GM10266 (cell line): ENCODE results near the gene MRS2.
"Not testable (repeated sequence)": the region's sequence is repeated elsewhere in the genome, so short reads cannot be mapped to it uniquely, and the experiment has no call there.

Source experiments
- DNase-seq: peaks from one replicate; pipeline ENCODE4 v3.0.0; 2012; ENCODE audit errors: extremely low spot score
- TF ChIP-seq, protein P1 (sequence below): IDR thresholded peaks from 2 replicates; pipeline ENCODE4 v1.5.1; 2012; ENCODE audit warnings: mild to moderate bottlenecking, low read depth; ENCODE audit not compliant: control insufficient read depth, insufficient read depth; ENCODE audit errors: missing control alignments

Gene MRS2

DNA sequence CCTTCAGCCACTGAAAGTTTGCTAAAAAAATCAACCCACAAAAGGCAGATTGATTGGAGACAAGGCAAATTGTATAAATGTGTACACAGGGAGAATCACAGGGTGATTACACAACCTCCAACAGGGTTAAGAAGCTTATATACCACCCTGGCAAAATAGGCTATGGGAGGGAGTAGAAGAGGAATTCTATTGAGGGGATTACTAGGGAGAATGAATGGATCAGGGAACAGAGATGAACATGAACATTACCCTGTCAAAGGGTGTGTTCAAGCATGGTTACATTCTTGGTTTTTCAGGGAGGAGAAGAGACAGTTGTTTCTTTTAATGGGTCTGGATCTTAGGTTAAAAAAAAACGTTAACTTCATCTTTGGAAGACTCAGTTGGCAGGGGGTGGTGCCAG is 5.1 kb upstream of the MRS2 start:
- DNase-seq, result no peak

DNA sequence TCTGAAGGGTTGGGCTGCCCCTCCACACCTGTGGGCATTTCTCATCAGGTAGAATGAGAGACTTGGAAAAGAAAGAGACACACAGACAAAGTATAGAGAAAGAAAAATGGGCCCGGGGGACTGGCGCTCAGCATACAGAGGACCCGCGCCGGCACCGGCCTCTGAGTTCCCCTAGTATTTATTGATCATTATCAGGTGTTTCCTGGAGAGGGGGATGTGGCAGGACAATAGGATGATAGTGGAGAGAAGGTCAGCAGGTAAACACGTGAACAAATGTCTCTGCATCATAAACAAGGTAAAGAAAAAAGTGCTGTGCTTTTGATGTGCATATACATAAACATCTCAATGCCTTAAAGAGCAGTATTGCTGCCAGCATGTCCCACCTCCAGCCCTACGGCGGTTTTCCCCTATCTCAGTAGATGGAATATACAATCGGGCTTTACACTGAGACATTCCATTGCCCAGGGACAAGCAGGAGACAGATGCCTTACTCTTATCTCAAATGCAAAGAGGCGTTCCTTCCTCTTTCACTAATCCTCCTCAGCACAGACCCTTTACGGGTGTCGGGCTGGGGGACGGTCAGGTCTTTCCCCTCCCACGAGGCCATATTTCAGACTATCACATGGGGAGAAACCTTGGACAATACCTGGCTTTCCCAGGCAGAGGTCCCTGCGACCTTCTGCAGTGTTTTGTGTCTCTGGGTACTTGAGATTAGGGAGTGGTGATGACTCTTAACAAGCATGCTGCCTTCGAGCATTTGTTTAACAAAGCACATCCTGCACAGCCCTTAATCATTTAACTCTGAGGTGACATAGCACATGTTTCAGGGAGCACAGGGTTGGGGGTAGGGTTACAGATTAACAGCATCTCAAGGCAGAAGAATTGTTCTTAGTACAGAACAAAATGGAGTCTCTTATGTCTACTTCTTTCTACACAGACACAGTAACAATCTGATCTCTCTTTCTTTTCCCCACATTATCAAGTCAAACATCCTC is 2.4 kb upstream of the MRS2 start:
- DNase-seq, result not testable (repeated sequence)

More for the DNA sequence above, 5.1 kb upstream of the MRS2 start:
- TF ChIP-seq, protein P1, sequence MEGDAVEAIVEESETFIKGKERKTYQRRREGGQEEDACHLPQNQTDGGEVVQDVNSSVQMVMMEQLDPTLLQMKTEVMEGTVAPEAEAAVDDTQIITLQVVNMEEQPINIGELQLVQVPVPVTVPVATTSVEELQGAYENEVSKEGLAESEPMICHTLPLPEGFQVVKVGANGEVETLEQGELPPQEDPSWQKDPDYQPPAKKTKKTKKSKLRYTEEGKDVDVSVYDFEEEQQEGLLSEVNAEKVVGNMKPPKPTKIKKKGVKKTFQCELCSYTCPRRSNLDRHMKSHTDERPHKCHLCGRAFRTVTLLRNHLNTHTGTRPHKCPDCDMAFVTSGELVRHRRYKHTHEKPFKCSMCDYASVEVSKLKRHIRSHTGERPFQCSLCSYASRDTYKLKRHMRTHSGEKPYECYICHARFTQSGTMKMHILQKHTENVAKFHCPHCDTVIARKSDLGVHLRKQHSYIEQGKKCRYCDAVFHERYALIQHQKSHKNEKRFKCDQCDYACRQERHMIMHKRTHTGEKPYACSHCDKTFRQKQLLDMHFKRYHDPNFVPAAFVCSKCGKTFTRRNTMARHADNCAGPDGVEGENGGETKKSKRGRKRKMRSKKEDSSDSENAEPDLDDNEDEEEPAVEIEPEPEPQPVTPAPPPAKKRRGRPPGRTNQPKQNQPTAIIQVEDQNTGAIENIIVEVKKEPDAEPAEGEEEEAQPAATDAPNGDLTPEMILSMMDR, result no peak

DNA sequence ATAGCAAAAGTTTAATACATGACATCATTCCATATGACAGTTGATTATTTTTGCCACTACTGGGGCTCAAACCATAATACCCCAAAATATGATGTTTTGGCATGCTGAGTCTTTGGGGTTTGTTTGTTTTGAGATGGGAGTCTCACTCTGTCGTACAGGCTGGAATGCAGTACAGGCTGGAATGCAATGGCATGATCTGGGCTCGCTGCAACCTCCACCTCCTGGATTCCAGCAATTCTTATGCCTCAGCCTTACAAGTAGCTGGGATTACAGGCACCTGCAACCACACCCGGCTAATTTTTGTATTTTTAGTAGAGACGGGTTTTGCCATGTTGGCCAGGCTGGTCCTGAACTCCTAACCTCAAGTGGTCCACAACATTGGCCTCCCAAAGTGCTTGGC is 1.3 kb upstream of the MRS2 start:
- TF ChIP-seq, protein P1, result no peak
- DNase-seq, result no peak

DNA sequence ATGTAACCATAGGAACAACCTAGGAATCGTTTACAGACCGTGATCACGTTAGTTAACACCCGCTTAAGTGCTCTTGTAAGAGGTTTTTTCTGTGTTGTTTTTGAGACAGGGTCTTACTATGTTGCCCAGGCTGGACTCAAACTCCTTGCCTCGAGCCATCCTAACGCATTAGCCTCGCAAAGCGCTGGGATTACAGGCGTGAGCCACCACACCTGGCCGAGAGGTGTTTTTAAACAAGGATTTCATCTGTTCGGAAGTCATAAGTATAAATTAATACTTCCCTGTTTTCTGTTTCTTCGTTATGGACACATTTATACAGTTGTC is 727 bp downstream of the MRS2 start:
- TF ChIP-seq, protein P1, result no peak
- no peak for DNase-seq

DNA sequence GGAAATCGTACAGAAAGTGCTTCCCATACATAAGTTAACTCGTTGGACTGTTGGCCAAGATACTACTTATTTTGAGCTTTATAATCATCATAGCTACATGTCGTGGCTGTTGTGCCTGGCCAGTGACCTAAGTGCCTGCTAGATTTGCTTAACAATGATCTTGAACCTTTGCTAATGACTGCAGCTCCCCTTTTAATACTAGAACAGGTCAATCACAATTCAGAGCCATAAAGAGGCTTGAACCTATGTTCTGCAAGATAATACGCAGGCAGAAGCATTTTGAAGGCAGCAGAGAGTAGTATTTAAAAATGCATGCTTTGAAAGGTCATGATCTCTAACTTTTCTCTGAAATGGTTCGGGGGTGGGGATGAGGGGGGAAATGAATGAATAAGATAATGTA is 2.5 kb downstream of the MRS2 start:
- DNase-seq, result no peak
- TF ChIP-seq, protein P1, result no peak

DNA sequence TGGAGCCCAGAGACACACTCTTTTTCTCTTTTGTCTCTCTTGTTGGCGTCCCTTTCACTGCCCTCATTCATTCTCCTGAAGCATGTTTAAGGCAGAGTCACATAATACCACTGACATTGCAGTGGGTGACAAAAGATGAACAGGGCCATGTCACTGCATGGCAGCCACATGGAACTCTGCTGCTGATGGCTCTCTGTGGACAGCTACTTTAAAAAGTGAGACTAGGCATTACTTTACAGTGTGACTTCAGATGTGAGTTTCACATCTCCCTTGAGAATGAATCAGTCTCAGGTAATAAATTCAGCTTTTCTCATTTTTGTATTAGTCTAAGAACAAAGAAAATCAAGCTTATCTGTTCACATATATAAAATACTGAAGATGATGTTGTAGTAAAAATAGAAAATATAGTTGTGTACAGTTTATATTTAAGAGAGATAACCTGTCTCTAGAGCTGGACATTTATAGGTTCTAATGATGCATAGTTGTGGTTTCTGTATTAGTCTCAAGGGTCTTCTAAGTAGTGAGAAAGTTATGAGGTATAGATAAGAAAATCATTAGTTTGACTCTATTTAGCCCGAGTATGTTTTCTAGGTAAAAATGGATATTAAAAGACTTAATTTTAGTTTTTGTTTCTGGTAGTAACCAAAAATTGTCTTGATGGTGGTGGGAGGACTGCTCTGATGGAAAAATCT is 6.1 kb downstream of the MRS2 start:
- DNase-seq, result peak; percentile 67
- TF ChIP-seq, protein P1, result no peak

DNA sequence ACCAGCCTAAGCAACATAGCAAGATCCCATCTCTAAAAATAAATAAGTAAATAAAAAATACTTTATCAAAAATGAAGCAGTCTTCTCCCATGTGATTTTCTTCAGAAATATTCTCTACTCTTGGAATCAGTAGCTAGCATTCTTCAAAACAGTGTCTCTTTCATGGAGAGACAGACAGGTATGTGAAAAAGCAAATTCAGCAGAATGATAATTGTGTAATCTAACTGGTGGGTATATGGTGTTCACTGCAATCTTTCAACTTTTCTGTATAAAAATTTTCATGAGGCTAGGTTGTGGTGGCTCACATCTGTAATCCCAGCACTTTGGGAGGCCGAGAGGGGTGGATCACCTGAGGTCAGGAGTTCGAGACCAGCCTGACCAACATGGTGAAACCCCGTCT is 7.9 kb downstream of the MRS2 start:
- no peak for DNase-seq
- TF ChIP-seq, protein P1, result no peak
